Renal pelvis (tissue), 4 donors: ENCODE measurements around the gene PSMB9. TPM values are rescaled to one million over a fixed set of nuclear protein-coding genes. Genes with fewer than 3 reads are reported as not detected.

ENCODE experiments used
- DNase-seq: peaks from one replicate; pipeline ENCODE4 v3.0.0-alpha.2; 2013
- polyA plus RNA-seq, 3 donors: library from polyadenylated mRNA; unstranded; fragments of 120-200 nt; gene quantifications; one replicate each; pipeline ENCODE4 v1.2.1, GENCODE V29; 2013; ENCODE audit not compliant: insufficient read length in 3 of 3

PSMB9 gene
- polyA plus RNA-seq, 3 donors: 5.2 to 5.8 (median 5.5) TPM

- DNase-seq: no peak
Measured at GRCh38 chr6:32837651-32838113, 16.3 kb upstream of the PSMB9 start.

- DNase-seq: peak; percentile 93
Measured at GRCh38 chr6:32838114-32838958, 15.7 kb upstream of the PSMB9 start, which contains the start of gene TAP2. Gene TAP2, minus strand, starts transcription at chr6:32838739. Its CDS starts 506 bp downstream, at chr6:32838233.

GRCh38 chr6:32839356-32839755 is 14.6 kb upstream of the PSMB9 start:
- DNase-seq: no peak

- DNase-seq: no peak
Measured at GRCh38 chr6:32840604-32841246, 13.3 kb upstream of the PSMB9 start.

GRCh38 chr6:32842021-32842650 is 11.9 kb upstream of the PSMB9 start:
- no peak for DNase-seq

GRCh38 chr6:32842690-32843089 is 11.3 kb upstream of the PSMB9 start:
- DNase-seq: no peak

- no peak for DNase-seq
Measured at GRCh38 chr6:32843331-32843978, 10.5 kb upstream of the PSMB9 start.

- DNase-seq: peak; percentile 95
Measured at GRCh38 chr6:32843979-32844838, 9.8 kb upstream of the PSMB9 start, which contains the start of gene PSMB8. Gene PSMB8, minus strand, starts transcription at chr6:32844047. Its CDS starts 51 bp downstream, at chr6:32843996.

GRCh38 chr6:32844839-32845383 is 9.1 kb upstream of the PSMB9 start:
- no peak for DNase-seq

- DNase-seq: no peak
Measured at GRCh38 chr6:32845384-32845884, 8.6 kb upstream of the PSMB9 start.

GRCh38 chr6:32847004-32847403 is 7.0 kb upstream of the PSMB9 start:
- no peak for DNase-seq

- DNase-seq: no peak
Measured at GRCh38 chr6:32847795-32848194, 6.2 kb upstream of the PSMB9 start.

- no peak for DNase-seq
Measured at GRCh38 chr6:32849126-32849525, 4.9 kb upstream of the PSMB9 start.

- DNase-seq: no peak
Measured at GRCh38 chr6:32851025-32851424, 3.0 kb upstream of the PSMB9 start.

- no peak for DNase-seq
Measured at GRCh38 chr6:32852018-32852843, 1.8 kb upstream of the PSMB9 start.

- DNase-seq: no peak
Measured at GRCh38 chr6:32852844-32853540, 1.0 kb upstream of the PSMB9 start.

- DNase-seq: no peak
Measured at GRCh38 chr6:32854376-32855178, 585 bp downstream of the PSMB9 start.
